Left ventricle myocardium inferior (tissue), 1 donor: ENCODE data around the gene FRYL. TPM values are rescaled to one million over a fixed set of nuclear protein-coding genes. Genes with fewer than 3 reads are reported as not detected.
"Not testable (repeated sequence)": the region's sequence is repeated elsewhere in the genome, so short reads cannot be mapped to it uniquely, and the experiment has no call there.

Experiments used
- DNase-seq: peaks from one replicate; pipeline ENCODE4 v3.0.0-alpha.2; 2020
- H3K27ac ChIP-seq: fragments of 200-600 bp; replicated peaks from 2 replicates; pipeline ENCODE4 v1.8.0; 2021
- H3K27me3 ChIP-seq: fragments of 200-600 bp; 2 replicates; pipeline ENCODE4 v1.8.0; 2021; ENCODE audit warnings: low read depth
- H3K36me3 ChIP-seq: fragments of 200-600 bp; 2 replicates; pipeline ENCODE4 v1.8.0; 2021
- H3K4me1 ChIP-seq: fragments of 200-600 bp; 2 replicates; pipeline ENCODE4 v1.8.0; 2021
- H3K4me3 ChIP-seq: fragments of 200-600 bp; 2 replicates; pipeline ENCODE4 v1.8.0; 2021; ENCODE audit warnings: mild to moderate bottlenecking, moderate library complexity
- H3K9me3 ChIP-seq: fragments of 200-600 bp; replicated peaks from 2 replicates; pipeline ENCODE4 v1.8.0; 2021
- CTCF ChIP-seq: fragments of 200-600 bp; IDR thresholded peaks from 2 replicates; pipeline ENCODE4 v1.8.0; 2021; ENCODE audit warnings: antibody characterized with exemption, mild to moderate bottlenecking, borderline replicate concordance
- intact Hi-C: fragments of 100-400 bp; cut with micrococcal nuclease; formaldehyde crosslinking; loops from one replicate; pipeline ENCODE4 v1.11.0; 2022
- total RNA-seq: library from RNA; stranded (reverse); fragmentation: NEBNext Ultra II Directional; extraction: Animal tissue kit (Norgen Biotek cat#: 25700); gene quantifications from one replicate; pipeline ENCODE4 v1.2.1, GENCODE V29; 2021
- donor health status: DM: no; HTN: yes; CAD: no; lungs with severe emphysema.

FRYL gene
- total RNA-seq, 1 donor from 2014 or later, result 33.2 TPM

- no peaks in the 10 kb centered on the region for H3K9me3 ChIP-seq
Observed at GRCh38 chr4:48752246-48752645, 27.8 kb downstream of the FRYL start.

GRCh38 chr4:48748949-48749596, 31.0 kb downstream of the FRYL start:
- H3K27ac ChIP-seq, result peak overlapping the region; percentile 7

More at GRCh38 chr4:48752246-48752645, 27.8 kb downstream of the FRYL start:
- H3K36me3 ChIP-seq, result no peaks in the 10 kb centered on the region
- peak overlapping the region; percentile 38 for H3K27ac ChIP-seq
- peaks cover 72% of the 10 kb centered on the region for H3K4me1 ChIP-seq
- no peaks in the 10 kb centered on the region for H3K27me3 ChIP-seq
- H3K4me3 ChIP-seq, result no peak overlapping the region
- no peak for DNase-seq
- no peak for TF ChIP-seq CTCF
- intact Hi-C loops, result no loop called here

GRCh38 chr4:48746608-48747362, 33.3 kb downstream of the FRYL start:
- no peak overlapping the region for H3K27ac ChIP-seq
- H3K9me3 ChIP-seq, result no peaks in the 10 kb centered on the region
- peaks cover 58% of the 10 kb centered on the region for H3K4me1 ChIP-seq
- TF ChIP-seq CTCF, result no peak
- intact Hi-C loops, result no loop called here
- H3K4me3 ChIP-seq, result no peak overlapping the region
- no peaks in the 10 kb centered on the region for H3K36me3 ChIP-seq
- no peaks in the 10 kb centered on the region for H3K27me3 ChIP-seq
- no peak for DNase-seq

More at GRCh38 chr4:48748949-48749596, 31.0 kb downstream of the FRYL start:
- H3K27me3 ChIP-seq, result no peaks in the 10 kb centered on the region
- intact Hi-C loops, result no loop called here
- H3K9me3 ChIP-seq, result no peaks in the 10 kb centered on the region
- TF ChIP-seq CTCF, result no peak
- H3K4me3 ChIP-seq, result no peak overlapping the region
- DNase-seq, result no peak
- no peaks in the 10 kb centered on the region for H3K36me3 ChIP-seq
- peaks cover 66% of the 10 kb centered on the region for H3K4me1 ChIP-seq

- peaks cover 58% of the 10 kb centered on the region for H3K4me1 ChIP-seq
- H3K9me3 ChIP-seq, intact Hi-C loops, H3K27me3 ChIP-seq, H3K4me3 ChIP-seq, DNase-seq, H3K36me3 ChIP-seq, H3K27ac ChIP-seq: not testable (repeated sequence)
Observed at GRCh38 chr4:48745223-48745622, 34.9 kb downstream of the FRYL start.

GRCh38 chr4:48742412-48742811, 37.7 kb downstream of the FRYL start:
- no peak overlapping the region for H3K4me3 ChIP-seq
- H3K9me3 ChIP-seq, result peaks cover 9% of the 10 kb centered on the region
- no peak for TF ChIP-seq CTCF
- peaks cover 45% of the 10 kb centered on the region for H3K4me1 ChIP-seq
- DNase-seq, result no peak
- H3K36me3 ChIP-seq, result no peaks in the 10 kb centered on the region
- intact Hi-C loops, result no loop called here
- H3K27ac ChIP-seq, result no peak overlapping the region
- no peaks in the 10 kb centered on the region for H3K27me3 ChIP-seq

- no peak for DNase-seq
- Histone ChIP-seq H3K4me3 (no peak overlapping the region), H3K27me3 (no peaks in the 10 kb centered on the region), H3K36me3 (no peaks in the 10 kb centered on the region), H3K4me1 (peaks cover 39% of the 10 kb centered on the region), H3K9me3 (peaks cover 9% of the 10 kb centered on the region), H3K27ac (no peak overlapping the region)
- TF ChIP-seq CTCF, result no peak
- intact Hi-C loops, result no loop called here
Observed at GRCh38 chr4:48739560-48740019, 40.5 kb downstream of the FRYL start.
